GM12878 (cell line): ENCODE data around the gene FGF14. TPM values are rescaled to one million over a fixed set of nuclear protein-coding genes. Genes with fewer than 3 reads are reported as not detected.

Experiments
- ATAC-seq: fragments of 200-7000 bp; cut with Tn5 transposase; 3 replicates; pipeline ENCODE4 v1.9.1; 2020; ENCODE audit warnings: mild to moderate bottlenecking, moderate library complexity
- BruUV-seq: library from RNA; stranded (reverse); fragments of 400-500 nt; replicated peaks from 2 replicates; lab custom pipeline; 2021; lab: Mats Ljungman, UMichigan
- CTCF ChIA-PET: fragments of 300-600 bp; sonication (Branson Sonifier 250); formaldehyde crosslinking; extraction: SDS; loops from one replicate; lab custom pipeline; 2021; ENCODE audit warnings: inconsistent platforms; lab: Yijun Ruan, JAX
- POLR2A ChIA-PET: fragments of 350-600 bp; formaldehyde crosslinking; extraction: SDS; loops from one replicate; lab custom pipeline; 2021; ENCODE audit warnings: inconsistent platforms; lab: Charles Lee
- RAD21 ChIA-PET: fragments of 300-600 bp; sonication (Branson Sonifier 250); formaldehyde crosslinking; loops from one replicate; lab custom pipeline; 2023; ENCODE audit warnings: antibody characterized with exemption; ENCODE audit not compliant: unreplicated experiment; lab: Charles Lee
- SMC1A ChIA-PET: fragments of 300-600 bp; sonication (Branson Sonifier 250); formaldehyde crosslinking; loops from one replicate; lab custom pipeline; 2023; ENCODE audit not compliant: unreplicated experiment, uncharacterized antibody; lab: Charles Lee
- DNase-seq: peaks from one replicate; pipeline ENCODE4 v3.0.0-alpha.2; 2011; ENCODE audit warnings: low read depth, low spot score
- FAIRE-seq: peaks from 3 replicates; lab custom pipeline; 2011; peaks lifted over from hg19 to GRCh38; lab: Jason Lieb, UNC
- H2AFZ ChIP-seq: 2 replicates; pipeline ENCODE4 v1.6.0; 2011; ENCODE audit warnings: low read depth, low read length, control low read depth; ENCODE audit not compliant: control insufficient read depth
- H3K27ac ChIP-seq: 2 replicates; pipeline ENCODE4 v1.5.1; 2011; ENCODE audit warnings: control low read depth; ENCODE audit not compliant: control insufficient read depth, insufficient read depth
- H3K27me3 ChIP-seq, 2 experiments: replicated peaks in 1 of 2; 2 replicates each; pipeline versions ENCODE4 v1.6.0 to v1.6.1; 2011; ENCODE audit warnings: low read length in 1 of 2; ENCODE audit not compliant: control insufficient read depth in 2 of 2, insufficient read depth in 2 of 2
- H3K36me3 ChIP-seq, 2 experiments: 2 replicates each; pipeline ENCODE4 v1.5.1; 2011; ENCODE audit warnings: low read length in 1 of 2; ENCODE audit not compliant: control insufficient read depth in 2 of 2, insufficient read depth in 2 of 2
- H3K4me1 ChIP-seq: 2 replicates; pipeline ENCODE4 v1.6.1; 2011; ENCODE audit warnings: mild to moderate bottlenecking, low read length, moderate library complexity, mixed read lengths; ENCODE audit not compliant: control insufficient read depth, insufficient read depth
- H3K4me2 ChIP-seq: 2 replicates; pipeline ENCODE4 v1.6.0; 2011; ENCODE audit warnings: control low read depth; ENCODE audit not compliant: control insufficient read depth, insufficient read depth
- H3K4me3 ChIP-seq: fragments of 200-600 bp; sonication (generic); 2 replicates; pipeline ENCODE4 v1.5.1; 2016
- H3K79me2 ChIP-seq: 2 replicates; pipeline ENCODE4 v1.6.0; 2011; ENCODE audit warnings: low read length; ENCODE audit not compliant: control insufficient read depth, insufficient read depth
- H3K9ac ChIP-seq: 2 replicates; pipeline ENCODE4 v1.8.0; 2011; ENCODE audit warnings: low read length, control low read depth, mixed read lengths; ENCODE audit not compliant: control insufficient read depth, insufficient read depth
- H3K9me3 ChIP-seq: replicated peaks from 3 replicates; pipeline ENCODE4 v1.5.1; 2011; ENCODE audit warnings: mild to moderate bottlenecking, low read length; ENCODE audit not compliant: control insufficient read depth, insufficient read depth
- H4K20me1 ChIP-seq: 2 replicates; pipeline ENCODE4 v1.6.0; 2011; ENCODE audit not compliant: control insufficient read depth, insufficient read depth
- CEBPB ChIP-seq, 2 experiments: fragments of 150-350 bp in 1 of 2; IDR thresholded peaks; 2 replicates each; pipeline ENCODE4 v1.6.1; 2012 to 2014; ENCODE audit warnings: low read depth in 2 of 2, low read length in 2 of 2, borderline replicate concordance in 1 of 2, inconsistent platforms in 1 of 2
- IKZF2 ChIP-seq, 2 experiments: fragments of 450-650 bp; IDR thresholded peaks; 2 replicates each; pipeline ENCODE4 v1.6.1; 2017; ENCODE audit warnings: mild to moderate bottlenecking in 2 of 2, moderate library complexity in 2 of 2
- MTA2 ChIP-seq: fragments of 450-650 bp; IDR thresholded peaks from 2 replicates; pipeline ENCODE4 v1.6.1; 2016; ENCODE audit warnings: low read depth, mild to moderate bottlenecking, moderate library complexity
- MYB ChIP-seq: fragments of 150-350 bp; IDR thresholded peaks from 2 replicates; pipeline ENCODE4 v1.6.1; 2014; ENCODE audit warnings: mild to moderate bottlenecking, low read depth, low read length, borderline replicate concordance
- POLR2AphosphoS2 ChIP-seq: IDR thresholded peaks from 2 replicates; pipeline ENCODE4 v1.6.1; 2011; ENCODE audit warnings: low read depth, mild to moderate bottlenecking, low read length, improper control_type of control experiment, moderate library complexity
- POU2F2 ChIP-seq: IDR thresholded peaks from 3 replicates; pipeline ENCODE4 v1.6.1; 2011; ENCODE audit warnings: low read depth, mild to moderate bottlenecking, low read length, borderline replicate concordance
- RBBP5 ChIP-seq: fragments of 200-600 bp; sonication (generic); conservative IDR thresholded peaks from 2 replicates; pipeline ENCODE4 v1.6.1; 2016
- RCOR1 ChIP-seq: conservative IDR thresholded peaks from 2 replicates; pipeline ENCODE4 v1.6.1; 2012; ENCODE audit warnings: low read depth, low read length, improper control_type of control experiment
- RFX5 ChIP-seq: IDR thresholded peaks from 2 replicates; pipeline ENCODE4 v1.6.1; 2011; ENCODE audit warnings: low read depth, low read length, improper control_type of control experiment
- TCF7 ChIP-seq: IDR thresholded peaks from 2 replicates; pipeline ENCODE4 v1.6.1; 2014; ENCODE audit warnings: antibody characterized with exemption, borderline replicate concordance
- WGBS: methylation state at CpG from one replicate; pipeline ENCODE4 v1.1.6; 2016; ENCODE audit warnings: low lambda C conversion rate; ENCODE audit not compliant: insufficient replicate concordance, insufficient coverage; ENCODE audit errors: missing lambda C conversion rate; 5-methylcytosine and 5-hydroxymethylcytosine counted together
- in situ Hi-C: fragments of 300-500 bp; cut with MboI; formaldehyde crosslinking; loops from 9 replicates; pipeline ENCODE4 v1.14.3; 2018; ENCODE audit warnings: mixed read lengths
- intact Hi-C: fragments of 100-400 bp; cut with micrococcal nuclease; formaldehyde crosslinking; loops from one replicate; pipeline ENCODE4 v1.14.2; 2022; ENCODE audit not compliant: unreplicated experiment
- polyA plus RNA-seq, 11 experiments: library from polyadenylated mRNA; depleted of rRNA in 4 of 11; unstranded in 6 of 11; stranded (reverse) in 5 of 11; fragments of >200 nt; fragmentation: Nextera tagmentation in 4 of 11; fragmentation: Illumina TruSeq in 1 of 11; extraction: Ambion mirVana in 4 of 11; extraction: Trizol in 1 of 11; gene quantifications; 1 replicate in 1 of 11; 2 replicates in 10 of 11; pipeline versions ENCODE4 v1.2.1 to v1.2.3, GENCODE V29; 2011 to 2016; ENCODE audit warnings: inconsistent platforms in 2 of 11, missing spikeins in 2 of 11, low read depth in 1 of 11
- total RNA-seq, 4 experiments: library from RNA; depleted of rRNA in 3 of 4; stranded (reverse); fragments of >200 nt in 3 of 4; fragmentation: Illumina TruSeq in 1 of 4; extraction: Trizol in 1 of 4; gene quantifications; 2 replicates each; pipeline versions ENCODE4 v1.2.1 to v1.2.3, GENCODE V29; 2013 to 2021
- TF ChIP-seq, protein P1 (sequence below): IDR thresholded peaks from 2 replicates; pipeline ENCODE4 v1.6.1; 2011; ENCODE audit warnings: borderline replicate concordance, low read depth, mild to moderate bottlenecking, moderate library complexity, low read length; ENCODE audit not compliant: insufficient read depth, poor library complexity, severe bottlenecking
- TF ChIP-seq, protein P2 (sequence below): fragments of 450-650 bp; IDR thresholded peaks from 2 replicates; pipeline ENCODE4 v1.6.1; 2017; ENCODE audit warnings: mild to moderate bottlenecking, moderate library complexity
- TF ChIP-seq, protein P3 (sequence below): fragments of 450-650 bp; IDR thresholded peaks from 2 replicates; pipeline ENCODE4 v1.6.1; 2018; ENCODE audit warnings: mild to moderate bottlenecking, low read depth, moderate library complexity; ENCODE audit not compliant: partially characterized antibody
- TF ChIP-seq, protein P4 (sequence below): fragments of 450-650 bp; IDR thresholded peaks from 2 replicates; pipeline ENCODE4 v1.6.1; 2017; ENCODE audit warnings: low read depth, mild to moderate bottlenecking, moderate library complexity

Gene FGF14
- total and polyA plus RNA-seq, 10 of the 15 experiments (the other 5 are each of a cell fraction or from before 2014, with no cell fraction given), result under 0.01 to 0.44 (median 0.04) TPM

DNA sequence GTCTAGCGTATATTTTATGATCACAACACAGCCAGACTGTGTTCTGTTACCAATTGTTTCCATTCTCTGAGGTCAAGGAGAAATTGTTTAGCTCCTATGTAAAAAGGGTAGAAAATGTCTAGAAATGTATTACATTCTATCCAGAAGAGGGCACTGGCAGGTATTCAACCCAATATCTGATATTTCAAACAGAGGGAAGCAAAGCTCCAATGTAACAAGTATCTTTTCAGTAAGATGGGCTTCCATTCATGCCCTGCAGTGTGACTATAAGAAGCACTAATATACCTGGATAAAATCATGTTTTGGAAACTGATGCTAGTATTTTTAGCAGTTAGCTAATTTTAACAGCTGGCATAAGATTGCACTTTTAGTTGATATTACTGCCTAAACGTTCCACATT is 312.7 kb downstream of the FGF14 start:
- ChIA-PET SMC1A (no interaction called here), CTCF (interaction anchor here (1.4 to 1.6 kb wide), 2 partner anchors 367 to 467 kb away, joined by 5 read pairs; no protein-coding TSS in a partner anchor), POLR2A (no interaction called here), RAD21 (no interaction called here)
- in situ Hi-C loops, result no loop called here
- no peak for FAIRE-seq
- H3K27me3 ChIP-seq, result no peaks in the 10 kb centered on the region
- no peaks in the 10 kb centered on the region for H3K79me2 ChIP-seq
- intact Hi-C loops, result no loop called here
- no peak for ATAC-seq
- no peak overlapping the region for H3K27ac ChIP-seq
- no peaks in the 10 kb centered on the region for H3K9me3 ChIP-seq
- H3K36me3 ChIP-seq, result no peaks in the 10 kb centered on the region
- H2AFZ ChIP-seq, result no peak overlapping the region
- H3K4me2 ChIP-seq, result no peak overlapping the region
- H4K20me1 ChIP-seq, result no peaks in the 10 kb centered on the region
- H3K9ac ChIP-seq, result no peak overlapping the region
- no peak for DNase-seq
- no TSS peak for BruUV-seq
- 43% methylated on average over 2 of the region's 2 CpGs for WGBS
- H3K4me1 ChIP-seq, result no peaks in the 10 kb centered on the region
- H3K4me3 ChIP-seq, result no peak overlapping the region
- TF ChIP-seq, protein P1, sequence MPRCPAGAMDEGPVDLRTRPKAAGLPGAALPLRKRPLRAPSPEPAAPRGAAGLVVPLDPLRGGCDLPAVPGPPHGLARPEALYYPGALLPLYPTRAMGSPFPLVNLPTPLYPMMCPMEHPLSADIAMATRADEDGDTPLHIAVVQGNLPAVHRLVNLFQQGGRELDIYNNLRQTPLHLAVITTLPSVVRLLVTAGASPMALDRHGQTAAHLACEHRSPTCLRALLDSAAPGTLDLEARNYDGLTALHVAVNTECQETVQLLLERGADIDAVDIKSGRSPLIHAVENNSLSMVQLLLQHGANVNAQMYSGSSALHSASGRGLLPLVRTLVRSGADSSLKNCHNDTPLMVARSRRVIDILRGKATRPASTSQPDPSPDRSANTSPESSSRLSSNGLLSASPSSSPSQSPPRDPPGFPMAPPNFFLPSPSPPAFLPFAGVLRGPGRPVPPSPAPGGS, result no peak
- no peak for TF ChIP-seq IKZF2 (IDR thresholded peaks at IDR 0.05)
- TF ChIP-seq, protein P2, sequence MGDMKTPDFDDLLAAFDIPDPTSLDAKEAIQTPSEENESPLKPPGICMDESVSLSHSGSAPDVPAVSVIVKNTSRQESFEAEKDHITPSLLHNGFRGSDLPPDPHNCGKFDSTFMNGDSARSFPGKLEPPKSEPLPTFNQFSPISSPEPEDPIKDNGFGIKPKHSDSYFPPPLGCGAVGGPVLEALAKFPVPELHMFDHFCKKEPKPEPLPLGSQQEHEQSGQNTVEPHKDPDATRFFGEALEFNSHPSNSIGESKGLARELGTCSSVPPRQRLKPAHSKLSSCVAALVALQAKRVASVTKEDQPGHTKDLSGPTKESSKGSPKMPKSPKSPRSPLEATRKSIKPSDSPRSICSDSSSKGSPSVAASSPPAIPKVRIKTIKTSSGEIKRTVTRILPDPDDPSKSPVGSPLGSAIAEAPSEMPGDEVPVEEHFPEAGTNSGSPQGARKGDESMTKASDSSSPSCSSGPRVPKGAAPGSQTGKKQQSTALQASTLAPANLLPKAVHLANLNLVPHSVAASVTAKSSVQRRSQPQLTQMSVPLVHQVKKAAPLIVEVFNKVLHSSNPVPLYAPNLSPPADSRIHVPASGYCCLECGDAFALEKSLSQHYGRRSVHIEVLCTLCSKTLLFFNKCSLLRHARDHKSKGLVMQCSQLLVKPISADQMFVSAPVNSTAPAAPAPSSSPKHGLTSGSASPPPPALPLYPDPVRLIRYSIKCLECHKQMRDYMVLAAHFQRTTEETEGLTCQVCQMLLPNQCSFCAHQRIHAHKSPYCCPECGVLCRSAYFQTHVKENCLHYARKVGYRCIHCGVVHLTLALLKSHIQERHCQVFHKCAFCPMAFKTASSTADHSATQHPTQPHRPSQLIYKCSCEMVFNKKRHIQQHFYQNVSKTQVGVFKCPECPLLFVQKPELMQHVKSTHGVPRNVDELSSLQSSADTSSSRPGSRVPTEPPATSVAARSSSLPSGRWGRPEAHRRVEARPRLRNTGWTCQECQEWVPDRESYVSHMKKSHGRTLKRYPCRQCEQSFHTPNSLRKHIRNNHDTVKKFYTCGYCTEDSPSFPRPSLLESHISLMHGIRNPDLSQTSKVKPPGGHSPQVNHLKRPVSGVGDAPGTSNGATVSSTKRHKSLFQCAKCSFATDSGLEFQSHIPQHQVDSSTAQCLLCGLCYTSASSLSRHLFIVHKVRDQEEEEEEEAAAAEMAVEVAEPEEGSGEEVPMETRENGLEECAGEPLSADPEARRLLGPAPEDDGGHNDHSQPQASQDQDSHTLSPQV, result no peak
- TF ChIP-seq, protein P3, sequence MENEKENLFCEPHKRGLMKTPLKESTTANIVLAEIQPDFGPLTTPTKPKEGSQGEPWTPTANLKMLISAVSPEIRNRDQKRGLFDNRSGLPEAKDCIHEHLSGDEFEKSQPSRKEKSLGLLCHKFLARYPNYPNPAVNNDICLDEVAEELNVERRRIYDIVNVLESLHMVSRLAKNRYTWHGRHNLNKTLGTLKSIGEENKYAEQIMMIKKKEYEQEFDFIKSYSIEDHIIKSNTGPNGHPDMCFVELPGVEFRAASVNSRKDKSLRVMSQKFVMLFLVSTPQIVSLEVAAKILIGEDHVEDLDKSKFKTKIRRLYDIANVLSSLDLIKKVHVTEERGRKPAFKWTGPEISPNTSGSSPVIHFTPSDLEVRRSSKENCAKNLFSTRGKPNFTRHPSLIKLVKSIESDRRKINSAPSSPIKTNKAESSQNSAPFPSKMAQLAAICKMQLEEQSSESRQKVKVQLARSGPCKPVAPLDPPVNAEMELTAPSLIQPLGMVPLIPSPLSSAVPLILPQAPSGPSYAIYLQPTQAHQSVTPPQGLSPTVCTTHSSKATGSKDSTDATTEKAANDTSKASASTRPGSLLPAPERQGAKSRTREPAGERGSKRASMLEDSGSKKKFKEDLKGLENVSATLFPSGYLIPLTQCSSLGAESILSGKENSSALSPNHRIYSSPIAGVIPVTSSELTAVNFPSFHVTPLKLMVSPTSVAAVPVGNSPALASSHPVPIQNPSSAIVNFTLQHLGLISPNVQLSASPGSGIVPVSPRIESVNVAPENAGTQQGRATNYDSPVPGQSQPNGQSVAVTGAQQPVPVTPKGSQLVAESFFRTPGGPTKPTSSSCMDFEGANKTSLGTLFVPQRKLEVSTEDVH, result no peak
- no peak for TF ChIP-seq RCOR1
- TF ChIP-seq TCF7, result no peak
- no peak for TF ChIP-seq CEBPB (IDR thresholded peaks at IDR 0.05; ENCODE audit: borderline replicate concordance in 1 of 2, low read depth in 2 of 2, low read length in 2 of 2)
- TF ChIP-seq MTA2, result no peak
- TF ChIP-seq, protein P4, sequence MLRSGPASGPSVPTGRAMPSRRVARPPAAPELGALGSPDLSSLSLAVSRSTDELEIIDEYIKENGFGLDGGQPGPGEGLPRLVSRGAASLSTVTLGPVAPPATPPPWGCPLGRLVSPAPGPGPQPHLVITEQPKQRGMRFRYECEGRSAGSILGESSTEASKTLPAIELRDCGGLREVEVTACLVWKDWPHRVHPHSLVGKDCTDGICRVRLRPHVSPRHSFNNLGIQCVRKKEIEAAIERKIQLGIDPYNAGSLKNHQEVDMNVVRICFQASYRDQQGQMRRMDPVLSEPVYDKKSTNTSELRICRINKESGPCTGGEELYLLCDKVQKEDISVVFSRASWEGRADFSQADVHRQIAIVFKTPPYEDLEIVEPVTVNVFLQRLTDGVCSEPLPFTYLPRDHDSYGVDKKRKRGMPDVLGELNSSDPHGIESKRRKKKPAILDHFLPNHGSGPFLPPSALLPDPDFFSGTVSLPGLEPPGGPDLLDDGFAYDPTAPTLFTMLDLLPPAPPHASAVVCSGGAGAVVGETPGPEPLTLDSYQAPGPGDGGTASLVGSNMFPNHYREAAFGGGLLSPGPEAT, result no peak
- no peak for TF ChIP-seq POLR2AphosphoS2
- TF ChIP-seq MYB, result no peak
- TF ChIP-seq RBBP5, result no peak
- no peak for TF ChIP-seq POU2F2
- TF ChIP-seq RFX5, result no peak
